Coronary artery (tissue), 2 donors: Measurements from ENCODE around the gene GPX1.

ENCODE experiments used
- DNase-seq: peaks from one replicate; pipeline ENCODE4 v3.0.0-alpha.2; 2017; ENCODE audit warnings: low spot score
- H3K27ac ChIP-seq, 2 donors: fragments of 200-600 bp; sonication (generic); one replicate each; pipeline ENCODE4 v1.5.1; 2016 to 2019
- H3K4me3 ChIP-seq: fragments of 200-600 bp; sonication (generic); 2 replicates; pipeline ENCODE4 v1.5.1; 2016; ENCODE audit warnings: mild to moderate bottlenecking, moderate library complexity
- CTCF ChIP-seq: fragments of 200-600 bp; sonication (generic); IDR thresholded peaks from one replicate; pipeline ENCODE4 v1.5.1; 2019; ENCODE audit warnings: antibody characterized with exemption

The GPX1 gene

DNA sequence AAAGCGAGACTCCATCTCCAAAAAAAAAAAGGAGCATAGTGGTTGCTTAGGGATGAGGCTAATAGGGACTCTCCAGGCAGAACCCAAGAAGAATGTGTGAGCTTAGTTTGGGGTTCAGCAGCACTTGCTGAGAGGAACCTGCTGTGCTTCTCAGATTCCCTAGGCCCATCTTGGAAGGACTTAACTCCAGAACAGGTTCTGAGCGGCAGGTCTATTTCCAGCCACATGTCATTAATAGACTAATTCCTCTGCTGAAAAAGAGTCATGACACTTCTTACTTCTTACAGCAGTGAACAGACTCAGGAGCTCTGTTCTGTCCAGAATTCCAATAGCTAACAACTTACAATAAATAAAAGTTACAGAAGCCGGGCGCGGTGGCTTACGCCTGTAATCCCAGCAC lies 31.1 kb upstream of the GPX1 start:
- TF ChIP-seq CTCF = no peak
- no peak for DNase-seq
- H3K27ac ChIP-seq = peak overlapping the region in 1 of 2 donors; percentile 11

DNA sequence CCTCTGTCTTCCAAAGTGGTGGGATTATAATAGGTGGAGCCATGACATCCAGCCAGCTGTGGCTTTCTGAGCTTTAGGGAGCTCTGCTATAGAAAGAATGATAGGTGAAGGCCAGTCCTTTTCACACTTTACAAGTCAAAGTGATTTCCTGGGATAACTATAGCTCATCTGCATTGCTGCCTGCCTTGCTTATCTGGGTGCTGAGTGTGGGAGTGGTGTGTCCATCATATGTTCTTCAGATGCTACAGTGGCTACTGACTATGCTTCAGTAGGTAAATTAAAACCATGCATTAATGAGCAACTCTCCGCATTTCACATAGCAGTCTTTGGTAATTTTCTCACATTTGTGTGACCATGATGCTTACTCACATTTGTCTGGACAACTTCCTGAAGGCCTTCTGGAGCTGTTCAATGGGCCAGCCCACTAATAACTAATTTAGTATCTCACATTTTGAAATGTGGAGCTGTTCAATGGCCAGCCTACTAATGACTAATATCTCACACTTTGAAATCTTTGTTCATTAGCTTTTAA lies 30.2 kb upstream of the GPX1 start:
- no peak overlapping the region for H3K4me3 ChIP-seq
- DNase-seq = no peak
- H3K27ac ChIP-seq = no peak overlapping the region
- TF ChIP-seq CTCF = no peak

More for the DNA sequence above, 31.1 kb upstream of the GPX1 start:
- H3K4me3 ChIP-seq = no peak overlapping the region

- Histone ChIP-seq H3K4me3 (no peak overlapping the region), H3K27ac (no peak overlapping the region)
- TF ChIP-seq CTCF = no peak
- DNase-seq = no peak
Measured at GRCh38 chr3:49387721-49388120, 29.6 kb upstream of the GPX1 start.

DNA sequence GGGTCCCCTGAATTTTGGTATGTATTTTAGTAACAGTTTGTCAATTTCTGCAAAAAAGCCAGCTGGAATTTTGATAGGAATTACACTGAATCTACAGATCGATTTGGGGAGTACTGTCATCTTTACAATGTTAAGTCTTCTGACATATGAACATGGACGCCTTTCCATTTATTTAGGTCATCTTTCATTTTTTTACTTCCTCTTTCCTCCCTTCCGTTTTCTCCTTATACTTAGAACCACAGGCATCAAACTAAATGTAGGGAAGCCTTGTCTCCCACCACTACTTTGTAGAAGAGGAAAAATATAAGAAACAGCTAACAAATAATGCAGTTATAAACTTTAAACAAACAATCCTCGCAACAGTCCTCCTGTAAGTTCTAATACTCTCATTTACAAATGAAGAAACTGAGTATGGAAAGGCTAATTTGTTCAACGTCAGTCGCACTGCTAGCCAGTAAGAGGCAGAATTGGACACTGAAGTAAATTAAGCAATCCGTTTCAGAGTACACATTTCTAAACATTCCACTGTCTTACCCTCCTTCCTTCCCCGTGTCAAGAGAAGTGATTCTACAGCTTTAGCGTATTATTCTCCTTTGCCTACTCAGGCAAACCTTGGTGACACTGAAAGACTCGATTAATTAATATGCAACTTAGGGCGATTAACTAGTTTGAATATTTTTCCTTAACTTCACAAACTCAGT lies 28.1 kb upstream of the GPX1 start:
- peak overlapping the region in 1 of 2 donors; percentile 54 for H3K27ac ChIP-seq
- no peak for TF ChIP-seq CTCF
- DNase-seq = no peak
- H3K4me3 ChIP-seq = peak overlapping the region; percentile 12

GRCh38 chr3:49385617-49386016 lies 27.5 kb upstream of the GPX1 start:
- no peak for TF ChIP-seq CTCF
- Histone ChIP-seq H3K27ac (no peak overlapping the region), H3K4me3 (no peak overlapping the region)
- DNase-seq = no peak

DNA sequence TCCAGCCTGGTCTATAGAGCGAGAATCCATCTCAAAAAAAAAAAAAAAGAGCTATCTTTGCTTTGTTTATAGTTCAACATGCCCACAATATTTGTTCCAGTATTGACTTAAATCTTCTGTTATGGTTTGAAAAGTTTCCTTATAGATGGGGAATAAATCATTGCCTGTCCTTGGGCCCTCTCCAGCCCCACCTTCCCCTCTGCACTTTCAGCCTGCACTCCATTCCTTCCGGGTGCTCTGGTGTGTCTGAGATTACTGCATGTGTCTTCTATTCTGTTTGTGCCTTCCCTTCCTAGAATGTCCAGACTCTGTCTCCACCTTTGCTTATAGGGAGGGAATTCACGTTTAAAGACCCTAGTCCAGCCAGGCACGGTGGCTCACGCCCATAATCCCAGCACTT lies 25.2 kb upstream of the GPX1 start:
- no peak overlapping the region for H3K4me3 ChIP-seq

More for the DNA sequence above, 25.2 kb upstream of the GPX1 start:
- H3K27ac ChIP-seq = no peak overlapping the region
- no peak for TF ChIP-seq CTCF
- no peak for DNase-seq
